K562 (cell line): ENCODE data around the gene SCFD2. TPM values are rescaled to one million over a fixed set of nuclear protein-coding genes. Genes with fewer than 3 reads are reported as not detected.

Experiments used
- ARID1B ChIP-seq: fragments of 450-650 bp; IDR thresholded peaks from 2 replicates; pipeline ENCODE4 v1.6.1; 2016; ENCODE audit warnings: antibody characterized with exemption, mild to moderate bottlenecking, inconsistent platforms
- CBX3 ChIP-seq, 2 experiments: IDR thresholded peaks; 1 replicate in 1 of 2; 2 replicates in 1 of 2; pipeline ENCODE4 v1.6.1; 2012; ENCODE audit warnings: inconsistent platforms in 2 of 2, low read length in 2 of 2, borderline replicate concordance in 1 of 2, control low read depth in 1 of 2
- E2F3 ChIP-seq: fragments of 250-450 bp; sonication (Bioruptor Pico); IDR thresholded peaks from 2 replicates; pipeline ENCODE4 v1.4.0; 2020; ENCODE audit warnings: mild to moderate bottlenecking
- E2F4 ChIP-seq: sonication (generic); formaldehyde crosslinking; IDR thresholded peaks from 2 replicates; pipeline ENCODE4 v1.8.0; 2022; ENCODE audit warnings: mild to moderate bottlenecking, low read depth, missing genetic modification reagents
- ELF4 ChIP-seq: fragments of 450-650 bp; formaldehyde crosslinking; IDR thresholded peaks from 2 replicates; pipeline ENCODE4 v1.4.0; 2022; ENCODE audit warnings: missing genetic modification characterization
- EZH2 ChIP-seq: IDR thresholded peaks from 2 replicates; pipeline ENCODE4 v1.6.1; 2012; ENCODE audit warnings: low read depth, mild to moderate bottlenecking, inconsistent platforms, low read length, borderline replicate concordance
- FUS ChIP-seq: fragments of 200-400 bp; formaldehyde crosslinking; optimal IDR thresholded peaks from 2 replicates; pipeline ENCODE3; 2017; ENCODE audit warnings: low read depth, low read length
- KAT7 ChIP-seq: sonication (generic); formaldehyde crosslinking; IDR thresholded peaks from 2 replicates; pipeline ENCODE4 v1.8.0; 2022; ENCODE audit warnings: missing genetic modification reagents, mild to moderate bottlenecking, borderline replicate concordance
- L3MBTL2 ChIP-seq: fragments of 450-650 bp; IDR thresholded peaks from 2 replicates; pipeline ENCODE4 v1.6.1; 2016; ENCODE audit warnings: mild to moderate bottlenecking, moderate library complexity
- LEF1 ChIP-seq: fragments of 450-650 bp; IDR thresholded peaks from 2 replicates; pipeline ENCODE4 v1.6.1; 2016; ENCODE audit warnings: mild to moderate bottlenecking
- MED1 ChIP-seq: sonication (generic); formaldehyde crosslinking; IDR thresholded peaks from 2 replicates; pipeline ENCODE4 v1.8.1; 2023; ENCODE audit warnings: missing genetic modification reagents, borderline replicate concordance
- SMARCA5 ChIP-seq: fragments of 450-650 bp; IDR thresholded peaks from 2 replicates; pipeline ENCODE4 v1.6.1; 2016
- SMC3 ChIP-seq: conservative IDR thresholded peaks from 2 replicates; pipeline ENCODE4 v1.6.1; 2011; ENCODE audit warnings: low read depth, low read length, improper control_type of control experiment; ENCODE audit not compliant: insufficient read depth
- SNIP1 ChIP-seq: fragments of 450-650 bp; IDR thresholded peaks from 2 replicates; pipeline ENCODE4 v1.7.1; 2017; ENCODE audit warnings: low read depth, mild to moderate bottlenecking
- SP1 ChIP-seq: sonication (generic); formaldehyde crosslinking; IDR thresholded peaks from 2 replicates; pipeline ENCODE4 v1.8.1; 2022; ENCODE audit warnings: mild to moderate bottlenecking, missing genetic modification reagents
- TAF15 ChIP-seq: fragments of 200-400 bp; formaldehyde crosslinking; IDR thresholded peaks from 2 replicates; pipeline ENCODE4 v1.6.1; 2017; ENCODE audit warnings: mild to moderate bottlenecking, low read depth, low read length, moderate library complexity
- TEAD4 ChIP-seq, 2 experiments: sonication (generic) in 1 of 2; formaldehyde crosslinking in 1 of 2; IDR thresholded peaks; 2 replicates each; pipeline versions ENCODE4 v1.6.1 to v1.8.0; 2012 to 2022; ENCODE audit warnings: borderline replicate concordance in 1 of 2, inconsistent platforms in 1 of 2, low read length in 1 of 2, mild to moderate bottlenecking in 1 of 2, missing genetic modification reagents in 1 of 2
- TFAM ChIP-seq: fragments of 250-450 bp; sonication (Bioruptor Pico); conservative IDR thresholded peaks from 2 replicates; pipeline ENCODE4 v1.5.0; 2021; ENCODE audit warnings: mild to moderate bottlenecking, moderate library complexity
- ZBTB8A ChIP-seq: fragments of 450-650 bp; IDR thresholded peaks from 2 replicates; pipeline ENCODE4 v1.6.1; 2018; ENCODE audit warnings: mild to moderate bottlenecking, moderate library complexity; ENCODE audit not compliant: partially characterized antibody
- ZC3H8 ChIP-seq: fragments of 450-650 bp; IDR thresholded peaks from 2 replicates; pipeline ENCODE4 v1.6.1; 2017
- ZNF133 ChIP-seq: fragments of 250-450 bp; sonication (Bioruptor Pico); IDR thresholded peaks from 2 replicates; pipeline ENCODE4 v1.4.0; 2020; ENCODE audit warnings: mild to moderate bottlenecking
- ZNF347 ChIP-seq: fragments of 450-650 bp; formaldehyde crosslinking; IDR thresholded peaks from 2 replicates; pipeline ENCODE4 v1.4.0; 2020; ENCODE audit warnings: low read depth, mild to moderate bottlenecking, moderate library complexity
- ZNF77 ChIP-seq: fragments of 250-450 bp; sonication (Bioruptor Pico); IDR thresholded peaks from 2 replicates; pipeline ENCODE4 v1.5.0; 2020
- ZSCAN32 ChIP-seq: fragments of 450-650 bp; formaldehyde crosslinking; IDR thresholded peaks from 2 replicates; pipeline ENCODE4 v1.4.0; 2020; ENCODE audit warnings: mild to moderate bottlenecking, moderate library complexity
- polyA plus RNA-seq, 8 experiments: library from polyadenylated mRNA; depleted of rRNA in 4 of 8; stranded (reverse) in 5 of 8; unstranded in 3 of 8; fragments of >200 nt; fragmentation: Nextera tagmentation in 2 of 8; fragmentation: Illumina TruSeq in 1 of 8; extraction: Ambion mirVana in 2 of 8; extraction: Trizol in 1 of 8; gene quantifications; 2 replicates each; pipeline versions ENCODE4 v1.2.1 to v1.2.3, GENCODE V29; 2011 to 2014; ENCODE audit warnings: inconsistent platforms in 1 of 8, missing spikeins in 1 of 8
- total RNA-seq, 7 experiments: library from RNA; depleted of rRNA in 6 of 7; stranded (reverse); fragments of >200 nt in 6 of 7; fragmentation: Illumina TruSeq in 2 of 7; extraction: Trizol in 2 of 7; gene quantifications; 2 replicates each; pipeline versions ENCODE4 v1.2.1 to v1.2.3, GENCODE V29; 2011 to 2021; ENCODE audit warnings: low replicate concordance in 1 of 7
- TF ChIP-seq, protein P1 (sequence below), 2 experiments: IDR thresholded peaks; 2 replicates each; pipeline ENCODE4 v1.6.1; 2012; ENCODE audit warnings: improper control_type of control experiment in 2 of 2, low read depth in 2 of 2, low read length in 2 of 2, borderline replicate concordance in 1 of 2
- TF ChIP-seq, protein P2 (sequence below): fragments of 450-650 bp; formaldehyde crosslinking; IDR thresholded peaks from 2 replicates; pipeline ENCODE4 v1.4.0; 2020; ENCODE audit warnings: mild to moderate bottlenecking, moderate library complexity

Gene SCFD2
- total and polyA plus RNA-seq, 9 of the 15 experiments (the other 6 are each of a cell fraction or from before 2014, with no cell fraction given): 5.7 to 30.3 (median 22.8) TPM

- TF ChIP-seq CBX3 (IDR thresholded peaks at IDR 0.05; ENCODE audit: borderline replicate concordance in 1 of 2, low read length in 2 of 2) (no peak), E2F3 (no peak), KAT7 (no peak), ZNF77 (CRISPR knock-in tag) (no peak), TFAM (CRISPR knock-in tag) (no peak), ZC3H8 (no peak), SMARCA5 (no peak), E2F4 (CRISPR knock-in tag) (no peak), TEAD4 (IDR thresholded peaks at IDR 0.05; ENCODE audit: low read length) (peak; percentile 91), TEAD4 (CRISPR knock-in tag; IDR thresholded peaks at IDR 0.05; ENCODE audit: borderline replicate concordance) (no peak), ZNF133 (CRISPR knock-in tag) (no peak), ARID1B (peak; percentile 92), SNIP1 (no peak), L3MBTL2 (peak; percentile 15; the same call in 1 of the 2 replicates), ELF4 (CRISPR knock-in tag) (no peak), ZBTB8A (no peak), SP1 (CRISPR knock-in tag) (no peak), ZNF347 (CRISPR knock-in tag) (no peak), FUS (no peak), TAF15 (no peak), MED1 (CRISPR knock-in tag) (no peak), LEF1 (0 out of 2 replicates have a peak, but pooled peaks have one; percentile 65), EZH2 (no peak), SMC3 (no peak), ZSCAN32 (CRISPR knock-in tag) (no peak)
- TF ChIP-seq, protein P1, sequence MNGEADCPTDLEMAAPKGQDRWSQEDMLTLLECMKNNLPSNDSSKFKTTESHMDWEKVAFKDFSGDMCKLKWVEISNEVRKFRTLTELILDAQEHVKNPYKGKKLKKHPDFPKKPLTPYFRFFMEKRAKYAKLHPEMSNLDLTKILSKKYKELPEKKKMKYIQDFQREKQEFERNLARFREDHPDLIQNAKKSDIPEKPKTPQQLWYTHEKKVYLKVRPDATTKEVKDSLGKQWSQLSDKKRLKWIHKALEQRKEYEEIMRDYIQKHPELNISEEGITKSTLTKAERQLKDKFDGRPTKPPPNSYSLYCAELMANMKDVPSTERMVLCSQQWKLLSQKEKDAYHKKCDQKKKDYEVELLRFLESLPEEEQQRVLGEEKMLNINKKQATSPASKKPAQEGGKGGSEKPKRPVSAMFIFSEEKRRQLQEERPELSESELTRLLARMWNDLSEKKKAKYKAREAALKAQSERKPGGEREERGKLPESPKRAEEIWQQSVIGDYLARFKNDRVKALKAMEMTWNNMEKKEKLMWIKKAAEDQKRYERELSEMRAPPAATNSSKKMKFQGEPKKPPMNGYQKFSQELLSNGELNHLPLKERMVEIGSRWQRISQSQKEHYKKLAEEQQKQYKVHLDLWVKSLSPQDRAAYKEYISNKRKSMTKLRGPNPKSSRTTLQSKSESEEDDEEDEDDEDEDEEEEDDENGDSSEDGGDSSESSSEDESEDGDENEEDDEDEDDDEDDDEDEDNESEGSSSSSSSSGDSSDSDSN (IDR thresholded peaks at IDR 0.05; ENCODE audit: borderline replicate concordance in 1 of 2, low read depth in 2 of 2, low read length in 2 of 2): no peak
- TF ChIP-seq, protein P2, sequence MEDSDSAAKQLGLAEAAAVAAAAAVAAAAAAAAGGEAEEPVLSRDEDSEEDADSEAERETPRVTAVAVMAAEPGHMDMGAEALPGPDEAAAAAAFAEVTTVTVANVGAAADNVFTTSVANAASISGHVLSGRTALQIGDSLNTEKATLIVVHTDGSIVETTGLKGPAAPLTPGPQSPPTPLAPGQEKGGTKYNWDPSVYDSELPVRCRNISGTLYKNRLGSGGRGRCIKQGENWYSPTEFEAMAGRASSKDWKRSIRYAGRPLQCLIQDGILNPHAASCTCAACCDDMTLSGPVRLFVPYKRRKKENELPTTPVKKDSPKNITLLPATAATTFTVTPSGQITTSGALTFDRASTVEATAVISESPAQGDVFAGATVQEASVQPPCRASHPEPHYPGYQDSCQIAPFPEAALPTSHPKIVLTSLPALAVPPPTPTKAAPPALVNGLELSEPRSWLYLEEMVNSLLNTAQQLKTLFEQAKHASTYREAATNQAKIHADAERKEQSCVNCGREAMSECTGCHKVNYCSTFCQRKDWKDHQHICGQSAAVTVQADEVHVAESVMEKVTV (CRISPR knock-in tag): no peak
Observed at GRCh38 chr4:53039741-53040458, 326.0 kb downstream of the SCFD2 start (continued).
